ENCODE results near the gene AMH. TPM values are rescaled to one million over a fixed set of nuclear protein-coding genes. Genes with fewer than 3 reads are reported as not detected.

The AMH gene
- total and polyA plus RNA-seq, 4 donors, result 2.8 to 12.3 (median 3.6) TPM

GRCh38 chr19:2253106-2254063 is 4.3 kb downstream of the AMH start:
- H3K27me3 ChIP-seq (ENCODE audit: control insufficient read depth, insufficient read depth, low read length), result peaks cover 51% of the 10 kb centered on the region
- WGBS (ENCODE audit: insufficient coverage), result 4% methylated on average over 76 of the region's 77 CpGs
- H3K4me3 ChIP-seq (ENCODE audit: low read depth, low read length), result no peak overlapping the region
- H3K9me3 ChIP-seq (ENCODE audit: control insufficient read depth, insufficient read depth, low read length), result no peaks in the 10 kb centered on the region
- peaks cover 18% of the 10 kb centered on the region for H3K36me3 ChIP-seq (ENCODE audit: control insufficient read depth, insufficient read depth, low read length)
- DNase-seq (ENCODE audit: low read depth in 4 of 6, low spot score in 6 of 6), result no peak
- H3K27ac ChIP-seq (ENCODE audit: low read depth, low read length), result no peak overlapping the region
- peaks cover 33% of the 10 kb centered on the region for H3K4me1 ChIP-seq (ENCODE audit: control insufficient read depth, insufficient read depth, low read length)

- peaks cover 45% of the 10 kb centered on the region for H3K27me3 ChIP-seq (ENCODE audit: control insufficient read depth, insufficient read depth, low read length)
- DNase-seq (ENCODE audit: low read depth in 4 of 6, low spot score in 6 of 6), result peak in 1 of 6 donors; percentile 57
- peaks cover 33% of the 10 kb centered on the region for H3K4me1 ChIP-seq (ENCODE audit: control insufficient read depth, insufficient read depth, low read length)
- no peaks in the 10 kb centered on the region for H3K9me3 ChIP-seq (ENCODE audit: control insufficient read depth, insufficient read depth, low read length)
- H3K27ac ChIP-seq (ENCODE audit: low read depth, low read length), result no peak overlapping the region
- no peak overlapping the region for H3K4me3 ChIP-seq (ENCODE audit: low read depth, low read length)
- 51% methylated on average over 17 of the region's 20 CpGs for WGBS (ENCODE audit: insufficient coverage)
- peaks cover 9% of the 10 kb centered on the region for H3K36me3 ChIP-seq (ENCODE audit: control insufficient read depth, insufficient read depth, low read length)
Observed at GRCh38 chr19:2254064-2254872, 5.1 kb downstream of the AMH start.

GRCh38 chr19:2255112-2255845 is 6.2 kb downstream of the AMH start:
- Histone ChIP-seq H3K4me3 (ENCODE audit: low read depth, low read length) (no peak overlapping the region), H3K27ac (ENCODE audit: low read depth, low read length) (no peak overlapping the region), H3K9me3 (ENCODE audit: control insufficient read depth, insufficient read depth, low read length) (no peaks in the 10 kb centered on the region), H3K36me3 (ENCODE audit: control insufficient read depth, insufficient read depth, low read length) (no peaks in the 10 kb centered on the region), H3K4me1 (ENCODE audit: control insufficient read depth, insufficient read depth, low read length) (peaks cover 27% of the 10 kb centered on the region), H3K27me3 (ENCODE audit: control insufficient read depth, insufficient read depth, low read length) (peaks cover 35% of the 10 kb centered on the region)
- no peak for DNase-seq (ENCODE audit: low read depth in 4 of 6, low spot score in 6 of 6)
- WGBS (ENCODE audit: insufficient coverage), result 68% methylated on average over 16 of the region's 16 CpGs

GRCh38 chr19:2255982-2256685 is 7.0 kb downstream of the AMH start, which contains the start of gene JSRP1:
JSRP1 (minus strand) TSS chr19:2256417; CDS start chr19:2255314, 1,103 bp downstream.
- H3K4me3 ChIP-seq (ENCODE audit: low read depth, low read length), result no peak within 1 kb of the TSS
- H3K27me3 ChIP-seq (ENCODE audit: control insufficient read depth, insufficient read depth, low read length), result peaks cover 28% of the 10 kb centered on the region
- no peaks in the 10 kb centered on the region for H3K36me3 ChIP-seq (ENCODE audit: control insufficient read depth, insufficient read depth, low read length)
- H3K4me1 ChIP-seq (ENCODE audit: control insufficient read depth, insufficient read depth, low read length), result peaks cover 24% of the 10 kb centered on the region
- no peak within 1 kb of the TSS for H3K27ac ChIP-seq (ENCODE audit: low read depth, low read length)
- DNase-seq (ENCODE audit: low read depth in 4 of 6, low spot score in 6 of 6), result no peak
- H3K9me3 ChIP-seq (ENCODE audit: control insufficient read depth, insufficient read depth, low read length), result no peaks in the 10 kb centered on the region
- WGBS (ENCODE audit: insufficient coverage), result 71% methylated on average over 21 of the region's 24 CpGs

- no peaks in the 10 kb centered on the region for H3K9me3 ChIP-seq (ENCODE audit: control insufficient read depth, insufficient read depth, low read length)
- no peak overlapping the region for H3K4me3 ChIP-seq (ENCODE audit: low read depth, low read length)
- WGBS (ENCODE audit: insufficient coverage), result 89% methylated on average over 5 of the region's 5 CpGs
- H3K27me3 ChIP-seq (ENCODE audit: control insufficient read depth, insufficient read depth, low read length), result peaks cover under 1% of the 10 kb centered on the region
- H3K27ac ChIP-seq (ENCODE audit: low read depth, low read length), result no peak overlapping the region
- no peaks in the 10 kb centered on the region for H3K36me3 ChIP-seq (ENCODE audit: control insufficient read depth, insufficient read depth, low read length)
- DNase-seq (ENCODE audit: low read depth in 4 of 6, low spot score in 6 of 6), result no peak
- H3K4me1 ChIP-seq (ENCODE audit: control insufficient read depth, insufficient read depth, low read length), result no peaks in the 10 kb centered on the region
Observed at GRCh38 chr19:2259336-2259735, 10.2 kb downstream of the AMH start.

GRCh38 chr19:2260341-2260805 is 11.2 kb downstream of the AMH start:
- 76% methylated on average over 10 of the region's 11 CpGs for WGBS (ENCODE audit: insufficient coverage)
- no peaks in the 10 kb centered on the region for H3K27me3 ChIP-seq (ENCODE audit: control insufficient read depth, insufficient read depth, low read length)
- H3K4me1 ChIP-seq (ENCODE audit: control insufficient read depth, insufficient read depth, low read length), result no peaks in the 10 kb centered on the region
- DNase-seq (ENCODE audit: low read depth in 4 of 6, low spot score in 6 of 6), result no peak
- no peak overlapping the region for H3K27ac ChIP-seq (ENCODE audit: low read depth, low read length)
- no peak overlapping the region for H3K4me3 ChIP-seq (ENCODE audit: low read depth, low read length)
- no peaks in the 10 kb centered on the region for H3K9me3 ChIP-seq (ENCODE audit: control insufficient read depth, insufficient read depth, low read length)
- no peaks in the 10 kb centered on the region for H3K36me3 ChIP-seq (ENCODE audit: control insufficient read depth, insufficient read depth, low read length)

- Histone ChIP-seq H3K36me3 (ENCODE audit: control insufficient read depth, insufficient read depth, low read length) (no peaks in the 10 kb centered on the region), H3K4me3 (ENCODE audit: low read depth, low read length) (no peak overlapping the region), H3K27me3 (ENCODE audit: control insufficient read depth, insufficient read depth, low read length) (no peaks in the 10 kb centered on the region), H3K27ac (ENCODE audit: low read depth, low read length) (no peak overlapping the region), H3K9me3 (ENCODE audit: control insufficient read depth, insufficient read depth, low read length) (no peaks in the 10 kb centered on the region), H3K4me1 (ENCODE audit: control insufficient read depth, insufficient read depth, low read length) (peaks cover 5% of the 10 kb centered on the region)
- WGBS (ENCODE audit: insufficient coverage), result 95% methylated on average over 5 of the region's 7 CpGs
- DNase-seq (ENCODE audit: low read depth in 4 of 6, low spot score in 6 of 6), result no peak
Observed at GRCh38 chr19:2261438-2262172, 12.5 kb downstream of the AMH start.

GRCh38 chr19:2266183-2266993 is 17.3 kb downstream of the AMH start:
- H3K27ac ChIP-seq (ENCODE audit: low read depth, low read length), result peak overlapping the region; percentile 6
- peaks cover 5% of the 10 kb centered on the region for H3K36me3 ChIP-seq (ENCODE audit: control insufficient read depth, insufficient read depth, low read length)
- H3K4me1 ChIP-seq (ENCODE audit: control insufficient read depth, insufficient read depth, low read length), result peaks cover 20% of the 10 kb centered on the region
- DNase-seq (ENCODE audit: low read depth in 4 of 6, low spot score in 6 of 6), result peak in 1 of 6 donors; percentile 76
- H3K4me3 ChIP-seq (ENCODE audit: low read depth, low read length), result no peak overlapping the region
- H3K27me3 ChIP-seq (ENCODE audit: control insufficient read depth, insufficient read depth, low read length), result no peaks in the 10 kb centered on the region
- WGBS (ENCODE audit: insufficient coverage), result 68% methylated on average over 15 of the region's 18 CpGs
- H3K9me3 ChIP-seq (ENCODE audit: control insufficient read depth, insufficient read depth, low read length), result no peaks in the 10 kb centered on the region
